GM08714 (cell line): ENCODE results near the gene TPT1.

ENCODE experiments used
- H3K4me3 ChIP-seq: fragments of 200-500 bp; sonication (Bioruptor generic); 2 replicates; pipeline ENCODE4 v1.5.1; 2014; ENCODE audit warnings: mild to moderate bottlenecking, low read length, inconsistent platforms
- ZNF274 ChIP-seq: IDR thresholded peaks from 2 replicates; pipeline ENCODE4 v1.6.1; 2012; ENCODE audit warnings: mild to moderate bottlenecking, low read depth, low read length

The TPT1 gene

DNA sequence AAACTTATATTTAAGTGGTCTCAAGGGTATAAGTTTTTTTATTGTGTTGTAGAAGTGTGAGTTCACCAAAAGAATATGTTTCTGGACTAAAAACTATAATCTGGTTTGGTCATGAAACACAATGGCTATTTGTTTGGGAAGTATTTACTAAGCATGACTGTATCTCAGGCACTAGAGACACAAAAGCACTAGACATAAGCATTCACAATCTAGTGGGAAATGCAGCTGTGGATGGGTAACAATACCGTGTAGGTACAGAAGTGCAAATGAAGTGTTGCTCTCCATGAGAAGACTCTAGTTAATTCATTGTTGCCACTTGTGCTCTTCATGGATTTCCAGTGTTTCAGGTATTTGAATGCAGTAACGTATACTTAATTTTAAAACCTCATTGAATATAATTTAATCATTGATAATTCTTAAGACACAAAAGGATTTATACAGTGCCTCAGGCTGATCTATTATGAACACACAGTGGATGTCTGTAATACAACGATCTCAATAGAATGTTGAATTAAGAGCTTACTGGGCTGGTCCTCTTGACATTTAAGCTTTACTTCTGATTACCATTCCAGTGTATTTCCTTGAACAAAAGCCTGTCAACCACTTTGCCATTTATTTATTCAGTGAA is 50.9 kb downstream of the TPT1 start:
- no peak for TF ChIP-seq ZNF274
- H3K4me3 ChIP-seq: no peak overlapping the region
